Activated effector memory CD4-positive, alpha-beta T cell treated with Interleukin-2 at 50 U/mL for 16 hours (primary cell): ENCODE measurements around the gene KRT6C.

ENCODE experiments used
- DNase-seq: peaks from one replicate; pipeline ENCODE4 v3.0.0-alpha.2; 2020

Gene KRT6C

DNA sequence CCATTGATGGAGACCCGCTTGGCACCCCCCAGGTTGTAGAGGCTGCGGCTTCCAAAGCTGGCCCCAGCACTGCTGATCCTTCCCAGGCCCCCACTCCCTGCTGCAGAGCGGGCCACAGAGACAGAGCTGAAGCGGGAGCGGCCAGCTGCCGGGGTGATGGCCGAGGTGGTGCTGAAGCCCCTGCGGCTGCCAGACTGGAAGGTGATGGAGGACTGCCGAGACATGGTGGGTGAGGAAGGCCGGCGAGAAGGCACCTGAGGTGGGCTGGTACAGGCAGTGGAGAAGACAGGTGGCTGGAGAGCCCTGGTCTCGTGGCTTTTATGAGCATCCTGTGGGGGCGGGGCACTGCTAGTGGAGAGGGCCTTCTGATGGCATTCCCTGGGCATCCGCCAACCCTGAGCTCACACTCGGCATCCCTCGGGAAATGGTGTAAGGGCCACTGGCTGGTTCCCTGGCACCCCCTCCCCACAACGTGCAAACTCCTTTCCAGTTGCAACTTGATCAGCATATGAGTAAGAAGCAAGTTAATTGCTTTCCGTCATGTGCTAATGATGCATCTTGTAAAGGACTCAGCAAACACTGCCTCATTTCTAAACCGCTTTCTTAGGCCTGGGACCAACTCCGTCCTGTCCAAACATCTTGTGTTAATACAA is 39.4 kb downstream of the KRT6C start, which contains the start of gene KRT75:
Gene KRT75 (minus strand): TSS at position 291 of the 653 bp plus-strand sequence. CDS start 67 bp downstream, at position 224.
- no peak for DNase-seq

- no peak for DNase-seq
Measured at GRCh38 chr12:52433501-52434080, 40.0 kb downstream of the KRT6C start.

GRCh38 chr12:52432559-52433207 is 40.9 kb downstream of the KRT6C start:
- DNase-seq, result no peak

DNA sequence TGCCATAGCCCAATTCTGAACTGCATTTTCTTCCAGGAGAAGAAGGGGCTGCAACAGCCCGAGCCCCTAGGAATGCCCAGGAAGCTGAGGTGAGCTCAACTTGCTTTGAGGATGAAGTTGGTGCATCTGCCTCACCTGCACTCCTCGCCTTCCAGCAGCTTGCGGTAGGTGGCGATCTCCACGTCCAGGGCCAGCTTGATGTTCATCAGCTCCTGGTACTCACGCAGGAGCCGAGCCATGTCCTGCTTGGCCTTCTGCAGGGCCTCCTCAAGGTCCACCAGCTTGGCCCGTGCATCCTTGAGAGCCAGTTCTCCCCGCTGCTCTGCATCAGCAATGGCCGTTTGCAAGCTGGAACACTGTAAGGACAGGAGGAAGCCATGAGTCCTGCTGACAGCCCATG is 45.5 kb downstream of the KRT6C start:
- no peak for DNase-seq

DNA sequence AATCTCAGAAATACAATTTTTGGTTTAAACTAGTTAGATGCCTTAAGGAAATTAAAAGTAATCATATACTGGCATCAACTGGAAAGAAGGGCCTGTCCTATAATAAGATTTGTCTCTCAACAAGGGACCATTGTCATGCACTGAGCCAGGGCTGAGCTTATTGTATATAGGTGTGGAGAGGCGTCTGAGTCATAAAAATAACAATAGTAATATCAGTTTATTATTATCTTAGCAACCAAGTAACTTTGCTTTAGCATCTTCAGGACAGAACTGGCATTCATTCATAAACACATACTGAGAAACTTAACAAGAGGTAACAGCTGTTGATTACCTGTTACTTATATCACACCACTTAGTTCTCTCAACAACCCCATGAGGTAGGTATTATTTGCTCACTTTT is 46.5 kb downstream of the KRT6C start:
- no peak for DNase-seq

GRCh38 chr12:52426034-52426433 is 47.6 kb downstream of the KRT6C start:
- DNase-seq, result no peak

DNA sequence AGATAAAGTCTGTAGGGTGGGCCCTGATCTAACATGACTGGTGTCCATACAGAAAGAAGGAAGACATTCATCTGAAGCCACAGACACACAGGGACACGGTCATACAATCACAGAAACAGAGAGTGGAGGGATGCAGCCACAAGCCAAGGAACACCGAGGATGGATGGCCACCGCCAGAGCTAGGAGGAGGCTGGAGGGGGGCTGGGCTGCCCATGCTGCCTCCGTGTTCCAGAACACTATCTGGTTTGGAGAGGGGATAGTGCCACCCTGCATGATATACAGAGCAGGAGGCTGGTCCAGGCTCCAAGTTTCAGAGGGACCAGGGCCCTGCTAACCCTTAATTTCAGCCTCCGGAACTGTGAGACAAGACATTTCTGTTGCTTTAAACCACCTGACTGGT is 48.1 kb downstream of the KRT6C start:
- no peak for DNase-seq

- no peak for DNase-seq
Measured at GRCh38 chr12:52423661-52424500, 49.7 kb downstream of the KRT6C start.

DNA sequence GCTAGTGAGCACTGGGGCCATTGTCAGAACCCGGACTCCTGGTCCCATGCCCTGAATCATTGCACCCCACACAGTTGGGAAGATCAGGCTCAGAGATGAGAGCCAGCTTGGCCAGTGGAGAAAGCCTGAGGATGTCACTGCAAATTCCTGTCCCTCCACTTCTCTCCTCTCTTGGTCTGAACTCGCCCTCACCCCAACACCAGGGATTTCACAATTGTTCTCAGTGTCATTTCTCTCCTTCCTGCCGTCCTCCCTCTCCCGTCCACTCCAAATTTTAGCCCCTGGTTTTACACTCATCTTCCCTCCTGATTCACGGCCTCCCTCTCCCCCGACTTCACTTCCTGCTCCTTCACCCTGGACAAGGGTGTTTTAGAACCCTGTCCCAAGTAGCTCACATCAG is 50.6 kb downstream of the KRT6C start:
- DNase-seq, result no peak

- no peak for DNase-seq
Measured at GRCh38 chr12:52419656-52420055, 53.9 kb downstream of the KRT6C start.

DNA sequence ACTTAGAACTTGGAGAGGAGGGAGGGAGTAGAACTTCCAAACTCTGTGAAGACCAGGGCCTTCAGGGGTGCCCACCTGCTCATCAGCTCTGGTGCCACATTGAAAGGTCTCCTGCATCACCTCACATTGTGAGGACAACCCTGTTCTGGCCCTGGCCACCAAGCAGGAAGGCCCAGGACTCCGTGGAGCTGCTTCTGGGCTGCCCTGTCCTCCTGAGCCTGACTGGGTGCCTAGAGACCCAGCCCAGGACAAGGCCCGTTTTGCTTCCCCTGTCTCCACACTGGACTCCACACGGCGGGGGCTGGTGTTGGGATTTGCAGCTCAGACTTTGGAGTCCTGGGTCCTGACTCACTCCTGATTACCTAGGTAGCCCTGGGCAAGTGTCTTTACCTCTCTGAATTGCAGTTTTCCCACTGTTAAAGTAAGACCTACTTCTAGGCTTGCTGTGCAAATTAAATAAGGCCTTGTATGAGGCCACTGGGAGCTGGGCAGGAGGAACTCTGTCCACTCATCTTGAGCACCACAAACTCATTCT is 55.0 kb downstream of the KRT6C start:
- no peak for DNase-seq
